GM23338 (cell line): Measurements from ENCODE around the gene SETDB1.

Experiments
- EZH2phosphoT487 ChIP-seq: fragments of 200-600 bp; sonication (generic); IDR thresholded peaks from one replicate; pipeline ENCODE4 v1.8.1; 2018; ENCODE audit warnings: antibody characterized with exemption; ENCODE audit not compliant: unreplicated experiment
- TF ChIP-seq, protein P1 (sequence below), 2 experiments: fragments of 200-600 bp in 1 of 2; sonication (generic) in 1 of 2; conservative IDR thresholded peaks; 2 replicates each; pipeline versions ENCODE4 v1.5.1 to v1.6.1; 2016 to 2017; ENCODE audit warnings: antibody characterized with exemption in 2 of 2, low read depth in 2 of 2, mild to moderate bottlenecking in 2 of 2, moderate library complexity in 1 of 2

DNA sequence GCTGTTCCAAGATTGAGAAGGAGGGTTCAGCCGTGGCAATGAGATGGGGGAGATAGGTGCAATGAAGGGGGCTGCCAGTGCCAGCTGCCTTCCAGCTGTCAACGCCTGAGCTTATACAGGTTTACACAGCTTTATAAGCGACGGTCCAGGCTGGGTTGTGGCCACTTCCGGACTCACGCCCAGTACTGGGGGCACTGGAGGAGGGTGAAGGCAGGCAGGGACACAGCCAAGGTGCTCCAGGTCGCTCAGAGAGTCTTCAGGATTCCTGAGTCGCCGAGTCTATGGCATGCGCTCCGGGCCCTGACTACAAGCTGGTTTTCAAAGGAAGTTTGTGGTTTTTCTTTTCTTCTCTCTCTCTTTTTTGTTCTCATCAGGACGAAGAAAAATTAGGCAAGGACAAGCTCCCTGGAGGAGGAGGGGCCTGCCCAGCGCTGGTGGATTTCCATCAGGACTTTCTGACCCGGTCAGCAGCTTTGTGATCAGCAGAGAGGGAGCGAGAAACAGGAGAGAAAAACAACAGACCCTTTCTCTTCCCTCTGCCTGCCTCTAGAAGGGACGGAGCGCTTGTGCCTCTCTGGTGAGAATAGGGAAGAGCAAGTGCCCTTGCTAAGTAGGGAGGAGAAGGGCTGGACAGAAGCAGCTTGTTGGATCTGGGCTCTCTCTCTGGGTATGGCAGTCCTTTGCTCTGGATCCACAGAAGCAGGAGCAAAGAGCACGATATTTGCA lies 80.3 kb downstream of the SETDB1 start, which contains the start of gene MINDY1:
- TF ChIP-seq, protein P1, sequence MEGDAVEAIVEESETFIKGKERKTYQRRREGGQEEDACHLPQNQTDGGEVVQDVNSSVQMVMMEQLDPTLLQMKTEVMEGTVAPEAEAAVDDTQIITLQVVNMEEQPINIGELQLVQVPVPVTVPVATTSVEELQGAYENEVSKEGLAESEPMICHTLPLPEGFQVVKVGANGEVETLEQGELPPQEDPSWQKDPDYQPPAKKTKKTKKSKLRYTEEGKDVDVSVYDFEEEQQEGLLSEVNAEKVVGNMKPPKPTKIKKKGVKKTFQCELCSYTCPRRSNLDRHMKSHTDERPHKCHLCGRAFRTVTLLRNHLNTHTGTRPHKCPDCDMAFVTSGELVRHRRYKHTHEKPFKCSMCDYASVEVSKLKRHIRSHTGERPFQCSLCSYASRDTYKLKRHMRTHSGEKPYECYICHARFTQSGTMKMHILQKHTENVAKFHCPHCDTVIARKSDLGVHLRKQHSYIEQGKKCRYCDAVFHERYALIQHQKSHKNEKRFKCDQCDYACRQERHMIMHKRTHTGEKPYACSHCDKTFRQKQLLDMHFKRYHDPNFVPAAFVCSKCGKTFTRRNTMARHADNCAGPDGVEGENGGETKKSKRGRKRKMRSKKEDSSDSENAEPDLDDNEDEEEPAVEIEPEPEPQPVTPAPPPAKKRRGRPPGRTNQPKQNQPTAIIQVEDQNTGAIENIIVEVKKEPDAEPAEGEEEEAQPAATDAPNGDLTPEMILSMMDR (conservative IDR thresholded peaks at IDR 0.05; ENCODE audit: low read depth in 2 of 2) = peak; percentile 36 to 61
- no peak for TF ChIP-seq EZH2phosphoT487
